ENCODE results near the gene SSBP4. TPM values are rescaled to one million over a fixed set of nuclear protein-coding genes. Genes with fewer than 3 reads are reported as not detected.
A peak's percentile ranks its signal among the peaks of the same experiment; 100 is the strongest.

SSBP4 gene
- total RNA-seq, 2 experiments from 2014 or later = 198 to 204 TPM

DNA sequence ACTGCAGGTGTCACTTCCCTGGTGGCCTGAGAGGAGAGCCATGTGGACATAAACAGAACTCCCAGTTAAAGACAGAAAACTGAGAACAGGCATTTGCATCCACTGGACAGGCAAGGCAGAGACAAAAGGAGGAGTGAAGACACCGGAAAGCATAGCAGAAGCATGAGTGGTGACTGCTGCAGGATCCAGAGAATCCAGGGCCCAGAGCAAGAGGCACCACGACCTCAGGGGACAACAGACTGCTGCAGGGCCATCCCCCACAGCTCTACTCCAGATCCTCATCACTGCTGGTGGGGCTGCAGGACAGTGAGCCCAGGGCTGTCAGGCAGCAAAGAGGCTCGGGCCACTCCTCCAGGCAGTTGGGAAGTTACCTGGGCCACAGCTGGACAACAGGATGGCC lies 33.2 kb downstream of the SSBP4 start:
- H3K9me3 Mint-ChIP-seq (ENCODE audit: insufficient read depth) = no peaks in the 10 kb centered on the region
- H3K4me1 Mint-ChIP-seq (ENCODE audit: low read depth) = peaks cover 2% of the 10 kb centered on the region
- H3K27me3 Mint-ChIP-seq (ENCODE audit: low read depth) = no peaks in the 10 kb centered on the region
- H3K27ac Mint-ChIP-seq = no peak overlapping the region
- no peak for ATAC-seq
- no peak overlapping the region for H3K4me3 Mint-ChIP-seq
- no peak for DNase-seq
- peaks cover 14% of the 10 kb centered on the region for H3K36me3 Mint-ChIP-seq (ENCODE audit: low read depth)
- ChIA-PET CTCF (interaction anchor here (1.3 to 2.6 kb wide), 7 partner anchors 9 to 224 kb away, joined by 3 to 17 read pairs (median 7); partner anchors contain the start of gene TMEM59L), POLR2A (interaction anchor here (0.8 kb wide), 1 partner anchor 120 kb away, joined by 3 read pairs; the partner anchor contains the start of gene UBA52)

DNA sequence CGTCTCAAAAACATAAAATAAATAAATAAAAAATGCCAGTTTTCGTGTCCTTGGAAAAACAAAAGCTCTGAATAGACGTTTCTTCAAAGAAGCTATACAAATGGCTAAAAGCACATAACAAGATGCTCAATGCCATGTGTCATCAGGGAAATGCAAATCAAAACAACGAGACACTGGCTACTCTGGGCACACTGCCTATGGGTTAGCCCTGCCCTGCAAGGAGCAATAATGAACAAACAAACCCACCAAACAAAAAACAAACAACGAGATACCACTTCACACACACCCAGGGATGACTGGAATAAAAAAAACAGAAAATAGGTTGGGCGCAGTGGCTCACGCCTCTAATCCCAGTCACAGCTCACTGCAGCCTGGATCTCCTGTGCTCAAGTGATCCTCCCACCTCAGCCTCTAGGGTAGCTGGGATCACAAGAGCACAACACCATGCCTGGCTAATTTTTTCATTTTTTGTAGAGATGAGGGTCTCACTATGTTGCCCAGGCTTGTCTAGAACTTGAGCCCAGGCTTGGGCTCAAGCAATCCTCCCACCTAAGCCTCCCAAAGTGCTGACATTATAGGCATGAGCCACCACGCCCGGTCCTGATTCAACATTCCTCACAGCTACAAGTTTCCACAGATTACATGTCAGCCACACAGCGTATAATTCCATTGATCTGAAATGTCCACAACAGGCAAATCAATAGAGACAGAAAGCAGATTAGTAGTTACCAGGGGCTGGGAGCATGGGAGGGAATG lies 34.2 kb downstream of the SSBP4 start:
- Mint-ChIP-seq H3K4me1 (ENCODE audit: low read depth) (peaks cover 2% of the 10 kb centered on the region), H3K27ac (no peak overlapping the region), H3K9me3 (ENCODE audit: insufficient read depth) (no peaks in the 10 kb centered on the region), H3K4me3 (no peak overlapping the region), H3K27me3 (ENCODE audit: low read depth) (no peaks in the 10 kb centered on the region), H3K36me3 (ENCODE audit: low read depth) (peaks cover 11% of the 10 kb centered on the region)
- ChIA-PET CTCF (interaction anchor here (0.9 to 1.8 kb wide), 4 partner anchors 9 to 466 kb away, joined by 3 to 12 read pairs (median 4); partner anchors contain the start of genes COPE and DDX49), POLR2A (no interaction called here)
- no peak for DNase-seq
- ATAC-seq = no peak

DNA sequence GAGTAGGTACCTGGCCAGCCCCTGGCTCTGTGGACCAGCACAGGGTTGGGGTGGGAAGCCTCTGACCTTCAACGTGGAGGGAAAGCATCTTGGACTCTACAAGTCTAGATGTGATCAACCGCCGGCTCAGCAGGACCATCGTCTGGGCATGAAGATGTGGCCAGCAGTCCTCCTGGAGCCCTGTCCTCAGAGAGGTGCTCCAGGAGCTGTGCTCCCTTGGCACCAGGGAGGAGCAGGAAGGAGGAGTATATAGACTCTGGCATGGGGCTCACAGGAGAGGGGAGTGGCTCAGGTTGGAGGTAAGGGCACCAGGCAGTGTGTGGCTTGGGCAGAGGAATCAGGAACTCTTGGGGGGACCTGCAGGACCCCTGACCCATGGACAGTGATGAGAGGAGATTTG lies 37.1 kb downstream of the SSBP4 start:
- no peak overlapping the region for H3K4me3 Mint-ChIP-seq
- DNase-seq (no peak), ATAC-seq (no peak)
- H3K36me3 Mint-ChIP-seq (ENCODE audit: low read depth) = peaks cover 12% of the 10 kb centered on the region
- H3K27ac Mint-ChIP-seq = no peak overlapping the region
- no peaks in the 10 kb centered on the region for H3K4me1 Mint-ChIP-seq (ENCODE audit: low read depth)
- H3K27me3 Mint-ChIP-seq (ENCODE audit: low read depth) = no peaks in the 10 kb centered on the region
- POLR2A ChIA-PET = no interaction called here
- CTCF ChIA-PET = interaction anchor here (1.6 to 3.2 kb wide), 2 partner anchors 13 to 115 kb away, joined by 4 to 9 read pairs; partner anchors contain the start of gene UBA52
- no peaks in the 10 kb centered on the region for H3K9me3 Mint-ChIP-seq (ENCODE audit: insufficient read depth)

DNA sequence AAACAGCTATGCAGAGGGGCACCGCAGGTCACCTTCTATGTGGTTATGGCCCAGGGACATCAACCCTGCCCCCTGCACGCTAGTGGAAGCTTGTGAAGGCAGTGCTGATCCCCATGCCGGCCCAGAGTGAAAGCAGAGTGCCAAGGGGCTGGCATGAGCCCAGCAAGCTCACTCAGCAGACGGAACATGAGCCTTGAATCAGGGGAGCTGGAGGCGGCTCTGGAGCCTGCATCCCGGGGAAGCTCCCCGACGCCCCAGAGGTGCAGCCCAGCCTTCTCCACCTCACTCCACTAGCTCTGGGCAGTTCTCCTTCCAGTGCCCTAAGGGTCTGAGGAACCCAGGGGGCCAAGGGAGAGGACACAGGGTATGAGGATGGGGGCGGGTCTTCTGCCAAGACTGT lies 37.8 kb downstream of the SSBP4 start:
- H3K36me3 Mint-ChIP-seq (ENCODE audit: low read depth) = peaks cover 18% of the 10 kb centered on the region
- no peaks in the 10 kb centered on the region for H3K27me3 Mint-ChIP-seq (ENCODE audit: low read depth)
- ChIA-PET CTCF (interaction anchor here (1.6 to 3.2 kb wide), 2 partner anchors 12 to 114 kb away, joined by 4 to 9 read pairs; partner anchors contain the start of gene UBA52), POLR2A (interaction anchor here (1.0 kb wide), 1 partner anchor 14 kb away, joined by 3 read pairs; no protein-coding TSS in a partner anchor)
- no peaks in the 10 kb centered on the region for H3K9me3 Mint-ChIP-seq (ENCODE audit: insufficient read depth)
- H3K4me3 Mint-ChIP-seq = no peak overlapping the region
- no peak for DNase-seq
- no peak overlapping the region for H3K27ac Mint-ChIP-seq
- H3K4me1 Mint-ChIP-seq (ENCODE audit: low read depth) = peaks cover 3% of the 10 kb centered on the region
- ATAC-seq = no peak

DNA sequence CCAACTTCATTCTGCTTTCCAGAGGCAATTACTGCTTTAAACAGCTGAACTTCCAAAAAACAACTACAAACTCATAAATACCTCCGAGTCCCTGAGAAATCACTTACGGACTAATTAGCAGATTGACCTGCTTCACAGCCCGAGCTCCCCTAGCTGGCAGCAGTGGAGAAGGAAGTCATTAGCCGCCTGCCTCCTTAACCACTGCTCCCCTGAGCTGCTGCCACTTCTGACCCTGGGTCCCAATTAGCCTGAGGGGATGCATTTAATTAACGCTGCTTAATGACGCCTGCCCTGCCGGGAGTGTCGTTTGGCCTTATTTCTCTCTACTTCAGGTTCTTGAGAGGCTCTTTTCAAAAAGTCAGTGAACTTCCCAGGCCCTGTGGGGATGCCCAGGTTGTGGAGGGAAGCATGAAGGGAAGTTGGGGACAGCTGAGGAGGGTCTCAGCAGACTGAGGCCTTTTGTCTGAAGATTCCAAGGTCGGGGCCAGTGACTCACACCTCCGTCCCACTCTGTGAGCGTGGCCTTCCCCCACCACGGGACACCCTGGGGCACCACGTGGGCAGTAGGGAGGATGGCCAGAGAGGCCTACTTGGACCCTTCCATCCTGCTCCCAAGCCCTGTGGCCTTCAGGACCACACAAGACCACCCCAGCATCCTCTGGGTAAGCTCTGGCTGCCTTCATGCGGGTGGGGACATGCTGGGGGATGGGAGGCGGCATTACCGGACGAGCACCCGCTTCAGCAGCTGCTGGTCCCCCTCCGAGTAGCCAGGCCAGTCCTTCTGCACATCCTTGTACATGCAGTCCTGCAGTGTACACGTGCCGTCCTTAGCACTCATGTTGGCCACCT lies 38.5 kb downstream of the SSBP4 start:
- Mint-ChIP-seq H3K9me3 (ENCODE audit: insufficient read depth) (no peaks in the 10 kb centered on the region), H3K4me1 (ENCODE audit: low read depth) (peaks cover 5% of the 10 kb centered on the region), H3K4me3 (no peak overlapping the region), H3K36me3 (ENCODE audit: low read depth) (peaks cover 17% of the 10 kb centered on the region), H3K27ac (no peak overlapping the region), H3K27me3 (ENCODE audit: low read depth) (no peaks in the 10 kb centered on the region)
- DNase-seq = no peak
- POLR2A ChIA-PET = interaction anchor here (1.0 kb wide), 1 partner anchor 15 kb away, joined by 3 read pairs; no protein-coding TSS in a partner anchor
- CTCF ChIA-PET = interaction anchor here (1.0 to 3.2 kb wide), 3 partner anchors 9 to 114 kb away, joined by 4 to 9 read pairs (median 5); partner anchors contain the start of gene UBA52
- no peak for ATAC-seq

DNA sequence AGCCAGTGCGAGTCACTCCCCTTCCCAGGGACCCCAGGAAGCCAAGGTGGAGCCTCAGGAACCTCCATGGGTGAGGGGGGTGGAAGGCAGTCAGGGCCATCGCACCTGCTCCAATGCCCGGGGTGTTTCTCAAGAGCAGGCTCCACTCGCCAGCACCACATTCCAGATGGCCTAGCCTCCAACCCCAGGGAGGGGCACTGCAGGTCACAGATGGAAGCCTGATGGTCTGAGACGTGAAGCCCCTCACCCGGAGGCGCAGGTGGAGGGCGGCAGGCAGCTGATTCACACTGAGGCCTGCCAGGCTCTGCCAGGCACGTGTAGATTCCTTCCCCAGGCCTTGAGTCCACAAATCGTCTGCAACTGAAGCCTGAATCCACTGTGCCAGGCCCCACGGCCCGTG lies 41.7 kb downstream of the SSBP4 start:
- Mint-ChIP-seq H3K27ac (no peak overlapping the region), H3K4me1 (ENCODE audit: low read depth) (peaks cover 20% of the 10 kb centered on the region), H3K9me3 (ENCODE audit: insufficient read depth) (no peaks in the 10 kb centered on the region), H3K36me3 (ENCODE audit: low read depth) (peaks cover 24% of the 10 kb centered on the region), H3K27me3 (ENCODE audit: low read depth) (no peaks in the 10 kb centered on the region), H3K4me3 (no peak overlapping the region)
- DNase-seq (no peak), ATAC-seq (no peak)
- POLR2A ChIA-PET = no interaction called here
- CTCF ChIA-PET = interaction anchor here (0.9 to 2.0 kb wide), 10 partner anchors 10 to 386 kb away, joined by 3 to 17 read pairs (median 5); partner anchors contain the start of gene SSBP4

DNA sequence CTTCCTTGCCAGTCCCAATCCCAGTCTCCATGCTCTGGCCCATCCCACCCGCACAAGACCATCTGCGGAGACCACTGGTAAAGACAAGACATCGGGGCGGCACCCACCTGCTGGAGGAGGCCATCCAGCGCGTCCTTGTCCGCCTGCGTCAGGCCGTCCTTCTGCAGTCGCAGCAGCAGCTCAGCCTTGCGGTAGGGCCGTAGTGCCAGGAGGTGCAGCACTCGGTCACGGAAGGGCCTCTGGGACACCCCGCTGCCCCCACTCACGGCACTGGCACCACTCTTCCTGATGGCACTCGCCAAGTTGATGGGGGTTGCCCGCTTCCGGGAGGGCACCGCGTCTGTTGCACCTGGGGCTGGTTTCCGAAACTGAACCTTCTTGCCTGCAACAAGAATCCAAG lies 42.3 kb downstream of the SSBP4 start:
- peaks cover 24% of the 10 kb centered on the region for H3K36me3 Mint-ChIP-seq (ENCODE audit: low read depth)
- POLR2A ChIA-PET = no interaction called here
- H3K9me3 Mint-ChIP-seq (ENCODE audit: insufficient read depth) = no peaks in the 10 kb centered on the region
- H3K4me1 Mint-ChIP-seq (ENCODE audit: low read depth) = peaks cover 20% of the 10 kb centered on the region
- CTCF ChIA-PET = interaction anchor here (0.7 to 2.0 kb wide), 20 partner anchors 8 to 386 kb away, joined by 3 to 17 read pairs (median 4); partner anchors contain the start of genes ELL and SSBP4
- ATAC-seq (no peak), DNase-seq (no peak)
- no peaks in the 10 kb centered on the region for H3K27me3 Mint-ChIP-seq (ENCODE audit: low read depth)
- no peak overlapping the region for H3K4me3 Mint-ChIP-seq
- no peak overlapping the region for H3K27ac Mint-ChIP-seq

DNA sequence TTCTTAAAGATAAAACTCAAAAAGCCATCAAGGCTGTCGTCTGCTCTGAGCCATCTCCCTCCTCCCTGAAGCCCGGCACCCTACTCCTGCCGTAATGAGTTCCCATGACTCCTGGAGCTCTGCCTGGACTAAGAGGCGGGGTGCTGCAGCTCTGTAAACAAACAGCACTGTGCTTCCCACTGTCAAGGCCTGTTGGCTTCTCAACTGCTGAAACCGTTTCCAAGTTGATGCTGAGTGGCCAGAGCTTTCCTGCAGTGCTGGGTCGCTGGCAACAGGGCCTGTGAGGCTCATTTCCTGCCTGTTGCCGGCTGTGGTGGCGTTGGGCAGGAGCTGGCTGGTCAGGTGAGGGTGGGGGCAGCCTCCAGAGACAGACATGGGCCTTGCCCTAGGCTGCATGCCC lies 45.4 kb downstream of the SSBP4 start:
- Mint-ChIP-seq H3K4me1 (ENCODE audit: low read depth) (peaks cover 27% of the 10 kb centered on the region), H3K9me3 (ENCODE audit: insufficient read depth) (no peaks in the 10 kb centered on the region), H3K27ac (peak overlapping the region; percentile 75), H3K4me3 (no peak overlapping the region), H3K36me3 (ENCODE audit: low read depth) (peaks cover 21% of the 10 kb centered on the region), H3K27me3 (ENCODE audit: low read depth) (no peaks in the 10 kb centered on the region)
- CTCF ChIA-PET = interaction anchor here (1.8 kb wide), 1 partner anchor 14 kb away, joined by 6 read pairs; no protein-coding TSS in a partner anchor
- DNase-seq (no peak), ATAC-seq (no peak)
- POLR2A ChIA-PET = no interaction called here

DNA sequence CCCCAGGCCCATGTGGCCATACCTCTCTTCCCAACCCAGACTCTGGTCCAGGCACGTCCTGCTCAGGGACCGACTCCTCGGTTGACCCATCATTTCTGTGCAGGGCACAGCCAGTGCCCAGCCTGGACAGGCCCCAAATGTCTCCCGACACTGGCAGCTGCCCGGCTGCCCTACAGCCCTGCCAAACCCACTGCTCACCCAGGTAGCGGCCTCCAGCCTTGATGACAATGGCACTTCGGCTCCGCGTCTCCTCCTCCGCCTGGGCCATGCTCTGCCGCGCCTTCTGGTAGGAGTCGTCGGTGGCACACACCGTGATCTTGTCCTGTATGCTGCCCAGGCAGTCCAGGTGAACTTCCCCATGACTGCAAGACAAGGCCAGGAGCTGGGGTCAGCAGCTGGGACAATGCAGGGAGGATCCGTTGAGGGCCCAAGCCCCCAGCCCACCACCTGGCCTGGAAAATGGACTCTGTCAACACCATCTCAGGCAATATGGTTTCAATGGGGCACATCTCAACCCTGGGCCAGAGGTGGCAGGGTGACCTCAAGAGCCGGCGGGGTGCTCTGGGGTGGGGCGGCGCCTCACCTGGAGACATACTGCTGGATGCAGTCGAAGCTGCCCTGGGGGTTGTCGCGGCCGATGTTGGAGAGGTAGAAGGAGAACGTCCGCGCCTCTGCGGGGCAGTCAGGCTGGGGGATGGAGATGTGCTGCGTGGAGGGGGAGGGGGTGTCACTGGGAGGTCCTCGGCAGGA lies 46.2 kb downstream of the SSBP4 start:
- Mint-ChIP-seq H3K36me3 (ENCODE audit: low read depth) (peaks cover 25% of the 10 kb centered on the region), H3K4me3 (no peak overlapping the region), H3K27ac (peak overlapping the region; percentile 75), H3K9me3 (ENCODE audit: insufficient read depth) (no peaks in the 10 kb centered on the region), H3K27me3 (ENCODE audit: low read depth) (no peaks in the 10 kb centered on the region), H3K4me1 (ENCODE audit: low read depth) (peaks cover 33% of the 10 kb centered on the region)
- ATAC-seq (no peak), DNase-seq (no peak)
- ChIA-PET POLR2A (no interaction called here), CTCF (interaction anchor here (1.8 kb wide), 1 partner anchor 14 kb away, joined by 6 read pairs; no protein-coding TSS in a partner anchor)

DNA sequence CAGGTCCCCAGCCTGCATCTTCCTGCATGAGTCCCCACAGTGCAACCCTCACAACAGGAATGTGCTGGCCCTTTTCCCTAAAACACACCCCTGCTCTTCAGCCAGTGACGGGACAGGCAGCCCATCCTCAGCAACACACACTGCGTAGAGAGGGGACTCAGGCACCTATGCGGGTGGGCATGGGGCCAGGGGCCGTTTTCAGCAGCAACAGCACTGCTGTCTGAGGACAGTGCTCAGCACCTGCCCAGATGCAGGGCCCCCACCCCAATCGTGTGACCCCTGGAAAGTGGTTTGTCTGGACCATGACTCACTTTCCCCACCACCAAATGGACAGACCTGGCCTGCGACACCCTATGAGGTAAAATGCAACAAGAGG lies 46.8 kb downstream of the SSBP4 start:
- no peak overlapping the region for H3K27ac Mint-ChIP-seq
- ChIA-PET POLR2A (no interaction called here), CTCF (interaction anchor here (0.6 to 1.8 kb wide), 5 partner anchors 7 to 124 kb away, joined by 3 to 6 read pairs (median 4); no protein-coding TSS in a partner anchor)
- ATAC-seq = no peak
- no peak overlapping the region for H3K4me3 Mint-ChIP-seq
- H3K4me1 Mint-ChIP-seq (ENCODE audit: low read depth) = peaks cover 37% of the 10 kb centered on the region
- no peaks in the 10 kb centered on the region for H3K27me3 Mint-ChIP-seq (ENCODE audit: low read depth)
- no peak for DNase-seq
- no peaks in the 10 kb centered on the region for H3K9me3 Mint-ChIP-seq (ENCODE audit: insufficient read depth)
- H3K36me3 Mint-ChIP-seq (ENCODE audit: low read depth) = peaks cover 23% of the 10 kb centered on the region

DNA sequence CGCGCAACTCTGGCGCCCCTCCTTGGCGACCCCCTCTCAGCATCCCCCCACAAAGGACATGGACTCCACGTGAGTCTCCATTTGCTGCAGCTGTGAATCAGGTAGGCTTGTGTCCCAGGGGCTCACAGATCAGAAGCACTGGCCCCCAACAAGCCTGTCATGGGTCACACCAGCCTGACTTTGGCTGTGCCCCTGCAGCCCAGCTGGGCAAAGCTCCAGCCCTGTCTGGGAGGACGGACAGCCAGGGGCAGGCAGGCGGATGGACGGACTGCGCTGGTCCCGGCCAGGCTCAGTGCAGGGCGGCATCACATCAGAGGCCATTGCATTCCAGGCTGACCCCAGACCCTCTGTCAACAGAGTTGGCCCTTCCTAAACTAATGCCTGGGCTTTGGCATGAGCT lies 47.2 kb downstream of the SSBP4 start:
- peaks cover 37% of the 10 kb centered on the region for H3K4me1 Mint-ChIP-seq (ENCODE audit: low read depth)
- no peak for ATAC-seq
- H3K4me3 Mint-ChIP-seq = no peak overlapping the region
- ChIA-PET POLR2A (no interaction called here), CTCF (interaction anchor here (0.6 to 1.6 kb wide), 5 partner anchors 8 to 123 kb away, joined by 3 to 5 read pairs (median 3); no protein-coding TSS in a partner anchor)
- no peak overlapping the region for H3K27ac Mint-ChIP-seq
- peaks cover 22% of the 10 kb centered on the region for H3K36me3 Mint-ChIP-seq (ENCODE audit: low read depth)
- no peaks in the 10 kb centered on the region for H3K27me3 Mint-ChIP-seq (ENCODE audit: low read depth)
- DNase-seq = no peak
- H3K9me3 Mint-ChIP-seq (ENCODE audit: insufficient read depth) = no peaks in the 10 kb centered on the region

All from activated CD8-positive, alpha-beta T cell treated with anti-CD3 and anti-CD28 coated beads, Interleukin-2, amount 10 ng/mL, durations not matched to agents 7 days and 5 days (primary cell).